GM23248 (cell line): ENCODE data around the gene TPT1.

Experiments
- EZH2 ChIP-seq: fragments of 200-600 bp; sonication (generic); IDR thresholded peaks from 2 replicates; pipeline ENCODE4 v1.6.1; 2018; ENCODE audit warnings: antibody characterized with exemption, mild to moderate bottlenecking; ENCODE audit not compliant: insufficient read depth, poor library complexity, severe bottlenecking
- EZH2phosphoT487 ChIP-seq: fragments of 200-600 bp; sonication (generic); IDR thresholded peaks from 2 replicates; pipeline ENCODE4 v1.6.1; 2018; ENCODE audit warnings: antibody characterized with exemption, moderate library complexity, mild to moderate bottlenecking, low read depth; ENCODE audit not compliant: insufficient read depth

- TF ChIP-seq EZH2phosphoT487 (no peak), EZH2 (no peak)
Observed at GRCh38 chr13:45310341-45311131, 30.4 kb downstream of the TPT1 start.
